Stimulated activated CD8-positive, alpha-beta memory T cell treated with anti-CD3 and anti-CD28 coated beads, Interleukin-12 subunit alpha, Interleukin-12 subunit beta, amount 100 ng/mL, for 24 hours (primary cell): ENCODE measurements around the gene NBAS.

Experiments
- DNase-seq: peaks from one replicate; pipeline ENCODE4 v3.0.0-alpha.2; 2020; ENCODE audit errors: extremely low read depth

The NBAS gene

DNA sequence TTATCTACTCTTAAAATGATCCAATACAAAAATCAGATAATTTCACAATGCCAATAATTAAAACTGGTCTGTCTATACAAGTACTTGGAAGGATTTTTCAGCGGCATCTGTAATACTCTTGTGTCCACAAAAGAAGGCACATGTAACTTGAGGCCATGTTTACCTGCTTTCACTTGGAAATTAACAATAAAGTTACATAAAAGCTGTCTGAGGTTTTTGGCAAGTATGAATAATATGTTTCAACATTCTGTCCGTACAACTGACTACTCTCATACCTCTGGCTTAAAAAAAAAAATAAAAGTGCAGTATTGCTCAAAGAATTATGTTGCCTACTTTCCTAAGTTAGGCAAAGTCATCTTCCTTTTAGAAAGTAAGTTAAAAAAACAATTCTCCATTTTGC, 253.6 kb downstream of the NBAS start:
- no peak for DNase-seq

DNA sequence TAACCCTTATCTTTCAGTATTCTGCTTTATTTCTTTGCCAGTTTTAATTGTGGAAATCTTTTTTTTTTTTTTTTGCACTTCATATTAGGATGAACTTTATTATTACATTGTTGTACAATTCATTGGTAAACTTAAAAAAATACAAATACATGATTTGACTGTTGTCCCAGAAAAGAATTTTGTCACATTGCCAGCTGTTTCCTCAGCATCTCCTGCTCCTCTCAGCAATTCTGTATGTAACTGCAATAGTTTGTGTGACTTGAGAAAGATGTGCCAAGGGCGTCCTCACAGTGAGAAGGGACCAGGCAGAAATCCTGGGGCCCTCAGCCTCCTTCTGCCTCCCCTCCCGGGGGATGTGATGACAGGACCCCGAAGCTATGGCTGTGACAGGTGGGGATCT, 254.4 kb downstream of the NBAS start:
- DNase-seq: no peak

DNA sequence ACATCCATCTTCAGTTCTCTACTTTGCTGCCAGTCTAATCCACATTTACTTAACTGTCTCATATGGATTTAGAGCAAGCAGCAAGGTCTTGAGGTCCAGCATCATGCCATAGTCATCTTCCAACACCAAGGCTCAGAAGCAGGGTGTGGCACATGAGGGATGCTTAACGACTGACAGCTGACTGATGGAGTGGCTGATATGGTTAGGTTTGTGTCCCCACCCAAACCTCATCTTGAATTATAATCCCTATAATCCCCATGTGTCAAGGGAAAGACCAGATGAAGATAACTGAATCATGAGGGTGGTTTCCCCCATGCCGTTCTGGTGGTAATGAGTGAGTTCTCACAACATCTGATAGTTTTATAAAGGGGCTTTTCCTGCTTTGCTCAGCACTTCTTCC, 257.3 kb downstream of the NBAS start:
- no peak for DNase-seq

DNA sequence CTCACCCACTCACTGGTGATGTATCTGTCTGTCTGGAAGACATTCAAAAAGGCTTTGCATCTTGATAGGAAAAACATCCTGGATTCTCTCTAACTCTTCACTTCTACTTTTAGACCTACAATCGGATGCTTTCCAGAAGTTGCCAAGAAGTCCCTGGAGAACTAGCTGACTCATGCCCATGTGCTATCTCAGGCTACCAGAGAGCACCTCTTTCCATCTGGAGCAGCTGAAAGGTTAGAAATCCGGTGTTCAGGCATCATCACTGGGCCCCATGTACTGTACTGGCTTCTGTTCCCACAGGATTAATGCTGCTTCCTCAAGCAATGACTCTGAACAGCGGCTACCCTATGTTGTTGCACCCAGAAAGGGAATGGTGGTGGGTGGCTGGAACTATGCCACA, 259.0 kb downstream of the NBAS start:
- DNase-seq: no peak

DNA sequence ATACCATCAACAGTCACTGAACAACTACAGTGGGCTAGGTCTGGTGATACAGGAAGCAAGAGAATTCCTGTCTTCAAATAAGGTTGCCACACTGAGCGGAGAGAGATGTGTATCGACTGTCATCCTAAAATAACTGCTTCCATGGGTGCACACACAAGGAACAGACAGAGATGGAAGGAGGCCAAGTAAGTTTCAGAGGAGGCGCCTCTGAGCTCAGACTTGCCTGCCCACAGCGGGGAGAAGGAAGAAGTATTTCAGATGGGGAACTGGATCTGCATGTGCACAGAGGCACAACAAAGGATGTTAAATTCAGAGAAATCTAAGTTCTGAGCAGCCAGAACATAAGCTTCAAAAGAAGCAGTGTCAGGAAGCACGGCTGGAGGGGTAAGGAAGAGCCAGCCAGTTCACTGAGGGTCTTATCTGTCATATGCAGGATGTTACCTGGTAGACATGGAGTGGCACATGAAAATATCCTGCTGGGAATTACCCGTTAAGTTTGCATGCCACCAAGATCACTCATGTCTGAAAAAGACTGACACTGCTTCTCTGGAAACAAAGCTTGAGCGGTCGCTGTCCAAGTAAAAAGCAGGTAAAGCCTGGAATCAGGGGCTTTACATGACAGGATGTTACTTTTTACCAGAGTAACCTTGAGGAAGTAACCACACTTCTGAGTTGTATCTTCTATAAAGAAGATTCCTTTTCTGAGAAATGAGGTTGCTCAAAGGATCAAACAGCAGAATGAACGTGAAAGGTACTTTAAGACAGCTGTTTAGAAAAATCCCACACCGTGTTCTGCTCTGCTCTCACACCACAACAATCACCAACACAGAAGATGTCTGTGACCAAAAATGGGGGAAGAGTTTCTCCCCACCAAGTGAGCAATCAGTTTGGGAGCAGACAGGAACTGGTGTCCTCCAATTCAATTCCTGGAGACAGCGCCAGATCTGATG, 260.2 kb downstream of the NBAS start:
- no peak for DNase-seq

DNA sequence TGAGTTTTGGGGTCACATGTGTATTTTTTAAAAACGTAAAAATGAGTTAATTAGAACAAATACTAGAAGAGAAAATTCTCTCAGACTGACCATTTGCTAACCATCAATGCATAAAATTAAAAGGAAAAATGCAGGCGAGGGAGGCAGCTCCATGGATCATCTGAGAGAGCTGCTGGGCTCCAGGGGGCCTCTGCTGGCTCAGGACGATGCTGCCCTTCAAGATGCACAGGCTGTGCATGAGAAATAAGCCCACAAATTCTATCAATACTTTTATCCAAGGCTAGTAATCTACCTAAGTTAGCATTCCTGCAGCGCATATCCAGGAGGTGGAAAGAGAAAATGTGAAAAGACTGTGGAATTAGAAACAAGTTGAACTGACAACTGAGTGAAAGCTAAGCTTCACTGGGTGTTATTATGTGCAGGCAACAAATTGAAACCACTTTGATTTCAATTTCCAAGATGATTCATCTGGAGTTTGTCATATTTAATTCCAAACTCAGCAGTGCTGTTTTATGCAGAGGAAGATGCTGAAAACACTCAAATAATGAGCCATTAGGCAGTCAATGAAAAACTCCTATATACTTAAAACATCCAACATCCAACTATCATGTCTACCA, 261.1 kb downstream of the NBAS start:
- no peak for DNase-seq

DNA sequence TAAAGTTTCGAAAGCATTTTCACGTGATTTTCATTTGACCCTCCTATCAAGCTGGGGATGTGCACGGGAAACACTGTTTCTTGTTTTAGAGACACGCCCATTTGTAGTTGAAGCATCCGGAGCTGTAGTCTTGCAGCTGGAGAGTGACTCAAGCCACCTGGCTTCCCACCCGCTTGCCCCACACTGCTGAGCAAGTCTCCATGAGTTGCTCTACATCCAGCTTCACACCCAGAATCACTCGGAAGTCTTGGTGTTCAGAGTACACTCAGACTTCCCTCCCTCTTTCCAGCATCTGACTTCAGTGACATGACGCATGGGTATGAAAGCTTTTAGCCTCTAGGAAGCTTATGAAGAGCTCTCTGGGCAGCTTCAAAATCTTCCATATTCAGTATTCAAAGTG, 262.4 kb downstream of the NBAS start:
- DNase-seq: no peak

DNA sequence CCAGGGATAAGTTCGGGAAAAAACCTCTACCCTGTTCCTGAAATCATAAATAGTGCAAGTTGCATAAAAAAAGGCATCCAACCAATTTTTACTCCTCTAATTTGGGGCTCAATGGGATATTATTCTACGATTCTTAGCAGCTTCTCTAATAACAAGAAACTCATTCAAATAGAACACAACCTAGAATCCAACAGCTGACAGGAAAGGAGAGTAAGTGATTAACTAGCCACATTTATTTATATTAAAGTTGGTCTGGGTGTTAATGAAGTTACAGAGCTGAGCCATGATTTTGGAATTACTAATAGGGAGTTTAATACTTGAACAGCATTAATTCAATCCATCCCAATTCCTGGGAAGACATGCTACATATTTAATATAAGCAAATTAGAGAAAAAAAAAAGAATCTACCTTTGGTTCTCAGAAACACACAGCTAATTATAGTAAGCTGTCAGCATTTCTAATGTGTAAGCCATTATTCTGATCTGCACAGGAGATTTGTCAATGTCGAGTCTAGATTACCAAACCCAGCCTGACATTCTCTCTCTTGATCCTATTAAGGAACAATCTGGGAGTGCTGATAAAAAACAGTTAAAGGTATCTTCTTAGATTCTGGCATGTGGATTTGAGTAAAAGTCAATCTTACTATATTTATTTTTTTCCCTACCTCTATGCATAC, 267.7 kb downstream of the NBAS start:
- DNase-seq: no peak

DNA sequence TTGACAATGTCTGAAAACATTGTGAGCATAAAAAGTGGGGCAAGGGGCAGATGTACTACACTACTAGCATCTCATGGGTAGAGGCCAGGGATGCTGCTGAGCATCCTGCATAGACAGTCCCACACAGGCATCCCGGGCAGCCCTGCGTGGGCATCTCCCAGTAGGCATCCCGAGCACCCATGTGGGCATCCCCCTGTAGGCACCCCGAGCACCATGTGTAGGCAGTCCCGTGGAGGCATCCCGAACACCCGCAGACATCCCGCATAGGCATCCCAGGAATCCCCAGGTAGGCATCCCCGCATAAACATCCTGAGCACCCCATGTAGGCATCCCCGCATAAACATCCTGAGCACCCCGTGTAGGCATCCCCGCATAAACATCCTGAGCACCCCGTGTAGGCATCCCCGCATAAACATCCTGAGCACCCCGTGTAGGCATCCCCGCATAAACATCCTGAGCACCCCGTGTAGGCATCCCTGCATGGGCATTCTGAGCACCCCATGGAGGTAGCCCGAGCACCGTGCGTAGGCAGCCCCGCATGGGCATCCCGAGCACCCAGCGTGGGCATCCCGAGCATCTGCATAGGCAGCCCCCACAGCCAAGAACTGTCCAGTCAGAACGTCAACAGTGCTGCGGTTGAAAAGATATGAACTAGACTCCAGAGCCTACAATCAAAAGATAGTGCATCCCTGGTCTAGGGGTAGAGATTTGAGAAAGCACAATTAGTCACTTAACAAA, 273.5 kb downstream of the NBAS start:
- no peak for DNase-seq

DNA sequence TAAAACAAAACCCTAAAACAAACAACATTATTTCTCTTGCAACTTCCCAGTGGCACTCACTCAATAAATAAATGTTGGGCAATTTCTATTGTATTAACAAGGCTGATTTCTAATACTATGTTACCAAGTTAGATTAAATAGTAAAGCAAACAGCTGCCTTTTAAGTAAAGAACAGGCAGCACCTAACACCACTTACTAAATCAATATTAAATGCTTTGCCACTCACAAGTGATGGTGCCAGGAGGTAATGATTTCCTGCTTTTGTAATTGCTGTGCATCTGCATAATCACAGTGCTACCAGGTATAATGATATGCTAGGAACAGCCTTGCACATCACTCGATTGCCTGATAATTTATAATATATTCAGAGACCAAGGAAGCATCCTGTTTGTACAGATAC, 276.5 kb downstream of the NBAS start:
- no peak for DNase-seq

DNA sequence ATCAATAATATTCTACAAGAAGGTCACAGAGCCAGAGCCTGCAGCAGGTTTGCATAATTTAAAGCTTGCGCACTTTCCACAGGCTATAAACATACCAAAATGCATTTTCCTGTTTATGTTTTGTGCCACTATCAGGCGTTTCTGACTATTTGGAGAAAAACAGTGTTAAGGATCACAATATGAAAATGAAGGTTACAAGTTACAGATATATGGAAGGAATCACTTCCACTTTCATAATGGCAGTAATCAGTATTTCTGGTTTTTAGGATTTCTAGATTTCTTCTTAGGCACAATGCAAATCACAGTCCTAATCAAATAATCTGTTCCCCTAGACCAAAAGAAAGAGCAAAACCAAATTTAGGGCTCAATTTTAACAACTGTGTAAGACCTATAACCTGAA, 279.5 kb downstream of the NBAS start:
- no peak for DNase-seq

DNA sequence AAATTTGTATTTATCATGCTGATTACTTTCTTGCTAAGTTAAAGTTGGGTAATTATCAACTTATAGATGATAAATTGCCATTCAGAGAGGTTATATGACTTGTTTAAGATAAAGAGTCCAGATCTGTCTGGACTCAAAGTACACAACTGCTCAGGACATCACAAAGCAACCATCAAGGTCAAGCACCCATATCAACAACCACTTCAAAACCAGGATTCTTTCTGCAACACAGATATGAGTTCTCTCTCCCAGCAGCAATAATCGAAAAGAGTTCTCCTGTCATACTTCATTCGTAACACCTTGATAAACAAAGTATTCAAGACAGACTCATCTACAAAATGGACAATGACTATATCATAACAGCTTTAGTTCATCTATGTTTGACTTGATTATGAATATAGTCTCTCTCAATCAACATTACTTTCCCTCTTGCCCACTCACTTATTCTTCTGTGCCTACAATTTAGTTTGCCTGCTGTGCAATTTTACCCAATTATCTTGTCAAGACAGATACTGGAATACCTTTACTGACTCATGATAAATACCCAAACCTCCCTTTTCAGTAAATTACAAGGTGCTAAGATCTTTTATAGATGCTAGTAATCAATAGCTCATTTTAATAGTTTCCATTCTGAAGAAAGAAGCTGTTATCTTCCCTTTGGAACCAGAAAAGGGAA, 281.8 kb downstream of the NBAS start:
- no peak for DNase-seq

DNA sequence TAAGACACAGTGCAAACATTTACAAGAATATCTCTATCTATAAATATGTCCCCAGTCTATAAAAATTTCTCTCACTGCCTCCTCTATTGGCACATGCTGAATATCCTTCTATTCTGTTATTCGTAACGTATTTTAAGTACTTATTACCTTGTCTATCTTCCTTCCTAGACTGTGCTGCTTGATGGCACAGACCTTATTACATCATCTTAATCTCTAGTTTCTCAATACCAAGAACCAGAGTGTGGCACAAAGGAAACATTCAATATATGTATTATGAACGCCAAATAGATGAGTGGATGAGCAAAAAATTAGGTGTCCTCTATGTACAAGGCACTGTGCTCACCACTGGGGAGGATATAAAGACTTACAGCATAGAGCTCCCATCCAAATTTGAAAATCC, 282.8 kb downstream of the NBAS start:
- no peak for DNase-seq

DNA sequence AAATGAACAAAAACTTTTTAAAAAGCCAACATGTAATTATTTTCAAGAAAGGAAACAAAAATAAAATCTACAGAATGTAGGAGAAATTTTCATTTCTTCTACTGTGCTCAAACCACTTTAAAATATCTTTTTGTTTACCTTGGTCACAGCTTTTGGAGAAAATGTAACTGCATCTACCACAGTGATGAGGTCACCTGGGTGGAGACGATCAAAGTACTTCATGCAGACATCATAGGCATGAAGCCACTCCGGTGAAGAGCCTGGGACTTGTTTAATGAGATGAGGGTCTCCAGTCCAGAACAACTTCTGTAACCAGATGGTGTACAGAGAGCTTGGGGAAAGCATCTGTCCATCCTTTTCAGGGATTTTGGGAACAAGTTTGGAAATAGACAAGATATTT, 285.8 kb downstream of the NBAS start:
- DNase-seq: no peak

DNA sequence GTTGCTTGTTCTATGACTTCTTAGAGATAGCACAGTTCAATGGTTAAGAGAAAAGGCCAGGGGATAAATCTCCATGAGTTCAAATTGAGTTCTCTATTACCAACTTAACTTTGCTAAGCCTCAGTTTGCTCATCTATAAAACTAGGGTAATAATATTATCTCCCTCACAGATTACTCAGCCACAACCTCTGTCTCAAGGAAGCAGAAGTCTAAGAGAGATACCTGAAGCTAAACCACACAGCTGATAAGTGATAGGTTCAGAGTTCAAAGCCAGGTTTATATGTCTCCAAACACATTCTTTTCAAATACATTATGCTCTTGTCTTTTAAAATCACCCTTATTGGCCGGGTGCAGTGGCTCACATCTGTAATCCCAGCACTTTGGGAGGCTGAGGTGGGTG, 287.7 kb downstream of the NBAS start:
- no peak for DNase-seq

DNA sequence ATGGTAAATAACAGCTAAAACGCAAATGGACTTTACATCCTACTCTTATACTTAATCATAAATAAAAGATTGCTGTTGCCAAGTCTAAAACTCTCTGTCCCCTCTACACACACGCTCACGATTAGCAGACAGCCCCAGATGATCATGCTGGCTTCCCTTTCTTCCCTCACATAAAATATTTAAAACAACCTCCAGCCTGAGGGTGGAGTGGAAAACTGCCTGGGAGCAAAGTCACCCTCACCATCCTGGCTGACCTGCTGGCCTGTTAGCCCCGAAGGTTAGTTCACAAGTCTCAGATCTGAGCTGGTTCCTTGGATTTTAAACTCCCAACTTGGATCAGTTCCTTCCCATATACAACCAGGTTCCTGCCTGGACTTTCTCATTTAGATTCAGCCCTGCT, 288.2 kb downstream of the NBAS start:
- DNase-seq: no peak

DNA sequence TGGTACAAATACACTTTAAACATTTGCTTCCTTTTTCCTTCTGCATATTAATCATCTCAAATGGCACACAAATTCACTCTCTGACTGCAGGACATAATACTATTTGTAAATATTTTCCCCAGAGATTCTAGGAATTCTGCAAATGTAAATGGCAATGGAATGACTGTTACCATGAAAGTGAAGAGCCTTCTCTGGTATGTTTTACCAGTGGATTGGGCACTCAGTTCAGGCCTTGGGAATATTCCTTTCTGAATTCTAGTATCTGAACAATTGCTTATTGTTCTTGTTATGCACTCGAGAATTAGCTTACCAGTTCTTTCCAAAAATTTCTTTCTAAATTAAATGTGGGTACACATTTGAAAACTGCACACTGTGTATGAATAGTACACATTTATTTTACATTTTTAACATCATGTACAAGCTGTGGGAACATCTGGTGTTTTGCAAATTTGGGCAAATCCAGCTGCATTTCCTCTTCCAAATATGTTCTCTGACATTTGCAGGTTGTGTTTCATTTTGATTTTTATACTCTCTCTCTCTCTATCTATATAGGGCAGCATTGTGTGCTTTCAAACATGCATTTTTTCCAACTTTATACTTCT, 289.1 kb downstream of the NBAS start:
- no peak for DNase-seq

DNA sequence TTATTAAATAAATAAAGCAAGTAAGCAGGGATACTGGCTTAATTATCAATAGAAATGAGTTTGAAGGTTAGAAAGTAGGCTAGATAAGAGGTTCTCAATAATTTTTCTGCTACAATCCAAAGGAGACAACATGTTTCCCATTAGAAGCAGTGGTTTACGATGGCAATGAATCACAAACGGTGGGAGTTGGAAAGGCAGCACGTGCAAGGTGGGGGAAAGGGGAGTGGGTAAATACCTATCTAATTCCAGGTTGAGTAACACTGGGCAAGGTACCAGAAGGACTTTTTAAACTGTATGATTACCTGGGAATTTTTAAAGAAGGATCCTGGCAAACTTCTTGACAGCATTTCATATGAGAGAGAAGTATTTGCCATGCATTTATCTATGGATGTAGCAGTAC, 289.9 kb downstream of the NBAS start:
- DNase-seq: no peak

DNA sequence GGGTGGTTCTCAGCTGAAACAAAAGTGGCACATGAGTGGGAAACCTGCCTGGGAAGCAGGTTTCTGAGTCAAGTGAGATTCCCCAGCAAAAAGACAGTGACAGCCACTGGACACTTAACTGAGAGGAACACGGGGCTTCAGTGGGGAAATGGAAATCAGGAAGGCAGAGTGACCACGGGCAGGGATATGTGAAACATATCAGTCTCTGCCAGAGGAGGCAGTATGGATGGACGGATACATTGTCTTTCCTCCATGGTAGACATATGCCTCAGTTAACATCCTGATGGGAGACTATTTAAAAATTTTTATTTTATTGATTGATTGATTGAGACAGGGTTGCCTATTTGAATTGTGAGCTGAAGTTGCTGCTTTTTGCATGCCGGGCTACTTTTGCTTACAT, 292.1 kb downstream of the NBAS start:
- no peak for DNase-seq

DNA sequence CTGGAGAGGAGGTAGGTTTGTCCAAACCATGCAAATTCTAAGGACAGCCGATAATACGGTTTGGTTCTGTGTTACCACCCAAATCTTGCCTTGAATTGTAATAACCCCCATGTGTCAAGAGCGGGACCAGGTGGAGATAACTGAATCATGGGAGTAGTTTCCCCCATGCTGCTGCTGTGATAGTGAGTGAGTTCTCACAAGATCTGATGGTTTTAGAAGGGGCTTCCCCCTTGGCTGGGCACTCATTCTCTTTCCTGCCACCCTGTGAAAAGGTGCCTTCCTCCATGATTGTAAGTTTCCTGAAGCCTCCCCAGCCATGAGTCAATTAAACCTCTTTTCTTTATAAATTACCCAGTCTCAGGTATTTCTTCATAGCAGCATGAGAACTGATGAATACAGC, 295.2 kb downstream of the NBAS start:
- DNase-seq: no peak

DNA sequence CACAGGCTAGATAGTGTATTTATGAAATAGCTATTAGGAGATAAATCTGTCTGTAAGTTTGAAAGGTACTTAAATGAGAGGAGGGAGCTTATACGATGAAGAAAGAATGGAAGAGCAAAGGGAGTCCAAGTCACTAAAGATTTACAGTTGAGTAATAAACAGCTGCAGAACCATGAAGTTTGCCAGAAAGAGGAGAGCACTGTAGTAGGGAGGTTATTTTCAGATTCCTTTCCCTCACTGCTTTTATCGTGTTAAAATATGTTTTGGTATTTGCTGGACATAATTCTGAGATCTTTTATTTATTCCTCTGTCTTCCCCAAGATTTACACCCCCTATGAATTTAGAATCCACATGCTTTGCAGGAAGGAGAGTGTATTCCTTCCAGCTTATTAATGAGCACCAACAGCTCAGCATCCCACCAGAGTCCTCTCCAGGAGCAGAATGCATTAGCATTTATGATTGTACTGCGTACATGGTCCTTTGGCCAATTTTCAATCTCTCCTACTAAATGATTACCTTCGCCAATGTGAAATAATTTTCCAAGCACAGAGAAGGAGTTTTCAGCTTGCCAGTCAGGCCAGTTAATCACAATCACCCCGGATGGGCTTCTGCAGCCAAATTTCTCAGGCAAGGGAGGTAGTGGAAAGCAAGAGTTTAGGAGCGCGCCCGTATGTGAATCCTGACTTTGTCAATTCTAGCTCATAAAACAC, 297.0 kb downstream of the NBAS start:
- no peak for DNase-seq
